Middle frontal gyrus (tissue), 1 donor: Measurements from ENCODE around the gene GTF2A2.
"Not testable (repeated sequence)": the region's sequence is repeated elsewhere in the genome, so short reads cannot be mapped to it uniquely, and the experiment has no call there.

Source experiments
- DNase-seq: peaks from one replicate; pipeline ENCODE4 v3.0.0-alpha.2; 2015; ENCODE audit warnings: low spot score; ENCODE audit errors: extremely low spot score

The GTF2A2 gene

DNA sequence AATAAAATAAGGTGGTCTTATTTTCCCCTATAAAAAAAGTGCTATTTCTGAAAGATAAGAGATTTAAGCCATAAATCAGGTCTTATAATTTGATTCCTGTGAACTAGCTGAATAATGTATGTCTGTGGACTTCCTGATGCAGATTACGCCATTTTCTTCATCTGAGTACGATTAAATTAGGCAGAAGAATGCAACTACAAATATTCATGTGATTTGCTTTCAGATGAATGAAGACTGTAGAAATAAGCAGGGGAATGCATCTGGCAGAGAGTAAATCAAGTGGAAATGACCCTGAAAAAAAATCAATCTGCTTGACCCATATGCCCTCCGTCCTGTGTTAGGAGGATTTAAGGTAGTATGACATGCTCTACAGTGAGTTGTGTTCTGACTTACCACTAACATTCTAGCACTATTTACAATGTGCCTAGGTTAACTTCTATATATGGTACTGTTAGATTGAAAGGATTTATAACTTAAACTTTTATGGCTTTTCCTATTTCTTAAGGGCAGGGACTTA, 17.1 kb upstream of the GTF2A2 start:
- no peak for DNase-seq

- DNase-seq, result no peak
Observed at GRCh38 chr15:59668556-59668955, 11.2 kb upstream of the GTF2A2 start.

DNA sequence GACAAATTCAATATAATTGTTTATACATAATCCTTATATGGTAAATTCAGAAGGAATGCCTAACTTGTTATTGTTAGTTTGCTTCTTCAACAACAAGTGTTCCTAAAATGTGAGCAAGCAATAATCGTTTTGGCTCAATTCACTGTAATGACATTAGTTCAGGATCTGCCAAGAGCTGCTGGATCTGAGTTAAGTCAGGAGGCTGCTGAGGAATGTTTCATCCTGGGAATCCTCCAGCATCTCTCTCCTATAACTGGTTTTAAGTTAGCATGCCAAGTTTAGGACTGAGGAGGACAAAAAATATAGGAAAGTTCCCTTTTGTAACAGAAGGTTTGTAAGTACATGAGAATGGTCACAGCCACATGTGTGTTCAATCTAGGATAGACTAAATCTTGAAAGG, 4.9 kb upstream of the GTF2A2 start:
- no peak for DNase-seq

GRCh38 chr15:59659366-59659765, 2.1 kb upstream of the GTF2A2 start:
- DNase-seq, result no peak

GRCh38 chr15:59657635-59658125, 365 bp upstream of the GTF2A2 start:
- no peak for DNase-seq

DNA sequence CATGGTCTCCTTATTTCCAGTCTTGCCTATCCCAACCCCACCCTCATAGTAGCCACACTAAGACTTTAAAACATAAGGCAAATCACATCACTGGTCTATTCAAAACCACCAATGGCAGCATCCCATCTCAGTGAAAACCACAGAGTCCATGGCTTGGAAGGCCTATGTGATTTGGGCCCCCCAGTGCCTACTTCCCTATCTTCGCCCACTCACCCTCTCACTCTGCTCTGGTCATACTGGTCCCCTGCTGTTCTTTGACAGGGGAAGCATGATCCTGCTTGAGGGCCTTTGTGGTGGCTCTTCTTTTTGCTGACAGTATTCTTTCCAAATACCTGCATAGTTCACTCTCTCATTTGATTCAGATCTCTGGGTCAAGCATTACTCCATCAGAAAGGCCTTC, 3.3 kb downstream of the GTF2A2 start:
- no peak for DNase-seq

- no peak for DNase-seq
Observed at GRCh38 chr15:59649603-59650002, 7.7 kb downstream of the GTF2A2 start.

DNA sequence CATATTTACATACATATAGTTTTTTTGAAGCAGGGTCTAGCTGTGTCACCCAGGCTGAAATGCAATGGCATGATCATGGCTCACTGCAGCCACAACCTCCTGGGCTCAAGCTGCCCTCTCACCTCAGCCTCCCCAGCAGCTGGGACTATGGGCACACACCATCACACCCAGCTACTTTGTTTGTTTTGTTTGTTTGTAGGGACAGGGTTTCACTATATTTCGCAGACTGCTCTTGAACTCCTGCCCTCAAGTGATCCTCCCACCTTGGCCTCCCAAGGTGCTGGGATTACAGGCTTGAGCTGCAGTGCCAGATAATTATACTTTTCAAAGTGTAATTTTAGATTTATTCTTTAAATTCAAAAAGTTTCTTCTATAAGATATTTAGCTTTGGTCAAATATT, 10.2 kb downstream of the GTF2A2 start:
- no peak for DNase-seq

DNA sequence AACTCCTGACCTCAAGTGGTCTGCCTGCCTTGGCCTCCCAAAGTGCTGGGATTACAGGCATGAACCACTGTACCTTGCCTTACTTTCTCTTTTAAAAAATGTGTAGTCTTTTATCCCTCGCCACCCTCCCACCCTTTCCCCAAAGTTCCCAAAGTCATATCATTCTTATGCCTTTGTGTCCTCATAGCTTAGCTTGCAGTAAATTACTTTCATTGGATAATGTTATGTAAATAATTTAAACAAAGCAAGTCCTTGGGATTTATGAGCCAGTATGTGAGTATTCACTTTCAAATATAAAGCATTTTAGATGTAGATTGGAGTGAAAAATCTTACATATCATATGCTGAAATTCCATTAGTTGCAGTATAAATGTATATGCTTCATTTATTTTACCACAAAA, 11.0 kb downstream of the GTF2A2 start:
- no peak for DNase-seq

DNA sequence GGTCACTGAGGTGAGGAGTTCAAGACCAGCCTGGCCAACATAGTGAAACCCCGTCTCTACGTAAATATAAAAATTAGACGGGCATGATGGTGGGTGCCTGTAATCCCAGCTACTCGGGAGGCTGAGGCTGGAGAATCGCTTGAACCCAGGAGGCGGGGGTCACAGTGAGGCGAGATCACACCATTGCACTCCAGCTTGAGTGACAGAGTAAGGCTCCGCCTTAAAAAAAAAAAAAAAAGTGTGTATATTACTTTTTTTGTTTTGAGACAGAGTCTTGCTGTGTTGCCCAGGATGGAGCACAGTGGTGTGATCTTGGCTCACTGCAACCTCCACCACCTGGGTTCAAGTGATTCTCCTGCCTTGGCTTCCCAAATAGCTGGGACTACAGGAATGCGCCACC, 11.5 kb downstream of the GTF2A2 start:
- not testable (repeated sequence) for DNase-seq

GRCh38 chr15:59644756-59645155, 12.6 kb downstream of the GTF2A2 start:
- DNase-seq, result no peak

GRCh38 chr15:59642351-59642750, 15.0 kb downstream of the GTF2A2 start:
- no peak for DNase-seq

GRCh38 chr15:59637507-59637906, 19.8 kb downstream of the GTF2A2 start:
- DNase-seq, result not testable (repeated sequence)

DNA sequence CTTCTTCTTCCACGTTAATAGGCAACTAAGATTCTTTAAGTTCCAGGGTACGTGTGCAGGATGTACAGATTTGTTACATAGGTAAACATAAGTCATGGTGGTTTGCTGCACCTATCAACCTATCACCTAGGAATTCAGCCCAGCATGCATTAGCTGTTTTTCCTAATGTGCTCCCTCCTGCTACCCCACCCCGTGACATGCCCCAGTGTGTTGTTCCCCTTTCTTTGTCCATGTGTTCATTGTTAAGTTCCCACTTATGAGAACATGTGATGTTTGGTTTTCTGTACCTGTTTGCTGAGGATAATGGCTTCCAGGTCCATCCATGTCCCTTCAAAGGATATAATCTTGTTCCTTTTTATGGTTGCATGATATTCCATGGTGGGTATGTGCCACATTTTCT, 21.1 kb downstream of the GTF2A2 start:
- no peak for DNase-seq

DNA sequence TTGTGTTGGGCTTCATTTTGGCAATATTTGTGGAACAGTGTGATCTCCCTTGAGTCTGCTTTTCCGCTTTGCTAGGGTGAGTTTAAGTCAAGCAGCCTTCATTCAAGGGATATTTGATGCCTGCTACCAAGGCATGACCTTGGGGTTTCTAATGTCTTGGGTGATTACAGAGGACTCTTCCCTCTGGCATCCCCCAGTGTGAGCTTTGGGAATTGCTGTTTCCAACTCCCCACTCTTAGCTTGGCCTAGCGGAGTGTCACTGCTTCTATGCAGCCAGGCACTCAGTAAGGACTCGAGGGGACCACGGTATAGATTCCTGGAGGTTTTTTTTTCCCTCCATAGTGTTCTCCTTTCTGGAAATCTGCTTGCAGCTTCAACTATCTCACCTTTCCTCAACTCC, 24.6 kb downstream of the GTF2A2 start:
- DNase-seq, result no peak

- DNase-seq, result no peak
Observed at GRCh38 chr15:59622289-59622688, 35.0 kb downstream of the GTF2A2 start.

- DNase-seq, result no peak
Observed at GRCh38 chr15:59618406-59618805, 38.9 kb downstream of the GTF2A2 start.

DNA sequence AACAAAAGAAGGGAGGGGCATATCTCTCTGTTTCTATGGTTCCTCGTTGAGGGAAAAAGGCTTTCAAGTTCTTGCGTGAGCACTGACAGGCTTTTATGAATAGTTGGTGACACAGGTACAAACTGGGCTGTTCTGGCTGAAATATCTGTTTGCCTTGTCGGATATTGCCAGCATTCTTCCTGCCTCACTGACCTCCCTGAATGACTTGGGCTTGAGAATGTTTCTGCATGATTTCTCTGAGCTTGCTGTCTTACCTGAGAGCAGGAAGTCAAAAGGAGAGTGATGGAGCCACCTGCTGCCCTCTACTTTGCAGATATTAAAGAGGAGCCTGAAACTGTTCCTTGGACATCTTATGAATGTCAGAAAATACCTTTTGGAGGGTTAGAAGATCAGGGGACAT, 40.9 kb downstream of the GTF2A2 start:
- DNase-seq, result no peak

GRCh38 chr15:59615661-59616060, 41.7 kb downstream of the GTF2A2 start:
- DNase-seq, result no peak

DNA sequence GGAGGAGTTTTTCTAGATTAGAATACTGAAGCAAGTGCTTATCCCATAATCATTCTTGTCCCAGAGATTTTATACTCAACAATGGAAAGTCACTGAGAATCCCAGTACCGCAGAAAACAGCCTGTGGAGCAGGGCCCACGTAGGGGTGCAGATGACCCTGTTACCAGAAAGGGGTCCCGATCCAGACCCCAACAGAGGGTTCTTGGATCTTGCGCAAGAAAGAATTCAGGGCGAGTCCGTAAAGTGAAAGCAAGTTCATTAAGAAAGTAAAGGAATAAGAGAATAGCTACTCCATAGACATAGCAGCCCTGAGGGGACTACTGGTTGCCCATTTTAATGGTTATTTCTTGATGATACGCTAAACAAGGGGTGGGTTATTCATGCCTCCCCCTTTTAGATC, 43.2 kb downstream of the GTF2A2 start:
- DNase-seq, result no peak

DNA sequence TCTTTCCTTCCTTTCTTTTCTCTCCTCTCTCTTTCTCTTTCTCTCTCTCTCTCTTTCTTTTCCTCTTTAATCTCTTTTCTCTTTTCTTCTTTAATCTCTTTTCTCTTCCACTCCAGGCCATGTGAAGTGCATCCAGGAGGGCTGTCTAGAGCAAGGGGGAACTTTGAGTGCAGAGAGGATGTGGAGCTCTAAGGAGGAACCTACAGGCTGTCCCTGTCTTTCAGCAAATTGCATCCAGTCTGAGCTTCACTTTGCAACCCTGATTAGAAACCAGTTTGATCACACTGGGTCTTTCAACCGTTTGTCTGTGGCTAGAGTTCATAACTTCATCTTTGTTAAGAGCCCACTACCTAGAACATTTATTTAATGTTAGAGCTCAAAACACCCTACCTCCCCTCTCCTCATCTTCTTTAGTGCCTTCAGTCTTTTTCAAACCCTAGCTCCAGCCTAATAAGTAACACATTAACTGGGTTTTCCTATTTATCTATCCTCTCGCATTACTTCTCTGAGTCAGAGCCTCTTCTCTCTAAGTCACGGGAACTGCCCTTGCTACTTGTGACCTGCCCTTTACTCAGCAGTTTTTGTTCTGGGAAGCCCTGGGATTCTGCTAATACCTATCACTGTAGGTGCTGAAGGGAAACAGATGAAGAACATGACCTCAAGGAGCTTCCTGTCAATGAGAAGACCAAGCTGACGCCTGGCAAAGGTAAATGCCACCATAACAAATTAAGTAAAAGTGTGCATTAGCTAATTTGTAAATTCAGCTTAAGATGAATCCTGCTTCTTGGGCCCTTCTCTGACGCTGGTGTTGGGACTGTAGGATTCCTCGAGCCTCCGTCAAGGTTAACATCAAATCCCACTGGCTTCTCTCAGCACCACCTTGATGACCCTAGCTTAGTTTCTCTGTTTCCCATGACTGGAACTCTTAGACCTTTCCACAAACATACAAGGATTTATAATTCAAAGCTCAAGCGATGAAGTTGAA, 45.7 kb downstream of the GTF2A2 start, which contains the start of gene GCNT3:
TSS of gene GCNT3 (plus strand) at position 508 of the 985 bp plus-strand sequence. CDS start 6,456 bp downstream, outside the sequence.
- no peak for DNase-seq
